Neuronal stem cell (in vitro differentiated cells): ENCODE data around the gene COQ8A. TPM values are rescaled to one million over a fixed set of nuclear protein-coding genes. Genes with fewer than 3 reads are reported as not detected.

Experiments
- small RNA-seq: library from polyadenylated mRNA; stranded (forward); fragments of <200 nt; extraction: miRNeasy Mini kit (QIAGEN cat#:217004); gene quantifications from one replicate; pipeline ENCODE3, GENCODE V24; 2013; ENCODE audit not compliant: insufficient read depth

The COQ8A gene

Small RNAs within 50 kb of the gene (small RNA-seq; reads per million reads assigned to genes)
- gene AL353689.1 = not detected
